Mucosa of gallbladder (tissue), 1 donor: ENCODE results near the gene MATR3. TPM values are rescaled to one million over a fixed set of nuclear protein-coding genes. Genes with fewer than 3 reads are reported as not detected.
"Not testable (repeated sequence)": the region's sequence is repeated elsewhere in the genome, so short reads cannot be mapped to it uniquely, and the experiment has no call there.

Source experiments
- DNase-seq: peaks from one replicate; pipeline ENCODE4 v3.0.0-alpha.2; 2020; ENCODE audit warnings: low spot score
- total RNA-seq: library from RNA; stranded (reverse); gene quantifications from one replicate; pipeline ENCODE4 v1.2.1, GENCODE V29; 2021
- donor health status: DM: no; HTN: no; CAD: no.

MATR3 gene, protein sequence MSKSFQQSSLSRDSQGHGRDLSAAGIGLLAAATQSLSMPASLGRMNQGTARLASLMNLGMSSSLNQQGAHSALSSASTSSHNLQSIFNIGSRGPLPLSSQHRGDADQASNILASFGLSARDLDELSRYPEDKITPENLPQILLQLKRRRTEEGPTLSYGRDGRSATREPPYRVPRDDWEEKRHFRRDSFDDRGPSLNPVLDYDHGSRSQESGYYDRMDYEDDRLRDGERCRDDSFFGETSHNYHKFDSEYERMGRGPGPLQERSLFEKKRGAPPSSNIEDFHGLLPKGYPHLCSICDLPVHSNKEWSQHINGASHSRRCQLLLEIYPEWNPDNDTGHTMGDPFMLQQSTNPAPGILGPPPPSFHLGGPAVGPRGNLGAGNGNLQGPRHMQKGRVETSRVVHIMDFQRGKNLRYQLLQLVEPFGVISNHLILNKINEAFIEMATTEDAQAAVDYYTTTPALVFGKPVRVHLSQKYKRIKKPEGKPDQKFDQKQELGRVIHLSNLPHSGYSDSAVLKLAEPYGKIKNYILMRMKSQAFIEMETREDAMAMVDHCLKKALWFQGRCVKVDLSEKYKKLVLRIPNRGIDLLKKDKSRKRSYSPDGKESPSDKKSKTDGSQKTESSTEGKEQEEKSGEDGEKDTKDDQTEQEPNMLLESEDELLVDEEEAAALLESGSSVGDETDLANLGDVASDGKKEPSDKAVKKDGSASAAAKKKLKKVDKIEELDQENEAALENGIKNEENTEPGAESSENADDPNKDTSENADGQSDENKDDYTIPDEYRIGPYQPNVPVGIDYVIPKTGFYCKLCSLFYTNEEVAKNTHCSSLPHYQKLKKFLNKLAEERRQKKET
- 161 TPM for total RNA-seq

GRCh38 chr5:139293507-139294373, at the start of gene MATR3:
Gene MATR3, plus strand, starts transcription at chr5:139293740. Its CDS starts 13,676 bp downstream, at chr5:139307416.
- DNase-seq = peak; percentile 97

GRCh38 chr5:139245637-139246339, 47.8 kb upstream of the MATR3 start:
- no peak for DNase-seq

- DNase-seq = no peak
Observed at GRCh38 chr5:139246394-139246793, 47.1 kb upstream of the MATR3 start.

DNA sequence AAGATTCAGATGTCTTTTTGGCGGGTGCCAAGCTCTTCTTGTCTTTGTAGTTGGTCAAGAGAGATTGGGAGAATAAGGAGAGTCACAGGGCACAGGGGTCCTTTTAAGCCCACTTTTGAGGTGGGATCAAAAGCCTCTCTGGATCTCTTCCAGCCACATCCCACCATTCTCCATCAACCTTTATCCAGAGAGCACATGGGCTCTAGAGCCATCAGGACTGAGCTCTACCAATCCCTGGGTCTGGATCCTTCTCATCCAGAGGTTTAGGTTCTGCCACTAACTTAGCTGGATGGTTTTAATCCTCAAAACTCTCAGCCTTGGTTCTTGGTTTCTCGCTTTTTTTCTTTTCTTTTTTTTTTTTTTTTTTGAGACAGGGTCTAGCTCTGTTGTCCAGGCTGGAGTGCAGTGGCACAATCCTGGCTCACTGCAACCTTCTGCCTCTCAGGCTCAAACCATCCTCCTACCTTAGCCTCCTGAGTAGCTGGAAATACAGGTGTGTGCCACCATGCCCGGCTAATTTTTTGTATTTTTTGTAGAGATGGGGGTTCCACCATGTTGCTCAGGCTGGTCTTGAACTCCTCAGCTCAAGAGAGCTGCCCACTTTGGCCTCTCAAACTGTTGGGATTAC, 44.6 kb upstream of the MATR3 start:
- no peak for DNase-seq

DNA sequence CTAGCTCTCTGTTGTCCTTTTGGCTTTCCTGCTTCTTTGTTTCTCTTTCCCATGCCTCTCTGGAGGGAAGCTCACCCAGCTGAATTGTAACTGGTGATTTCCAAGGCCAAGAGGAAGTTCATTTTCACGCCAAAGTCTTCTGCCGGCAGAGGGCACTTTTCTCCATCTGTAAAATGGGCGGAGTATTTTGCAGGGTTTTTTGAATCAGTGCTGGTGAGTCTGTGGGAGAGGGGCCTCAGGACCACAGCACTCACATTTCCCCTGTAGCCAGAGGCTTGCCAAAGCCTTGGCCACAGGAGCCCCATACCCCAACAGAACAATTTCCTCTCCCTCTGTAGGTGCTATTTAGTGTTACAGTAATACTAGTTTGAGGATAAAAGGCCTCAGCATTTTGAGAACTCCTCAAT, 42.3 kb upstream of the MATR3 start:
- no peak for DNase-seq

DNA sequence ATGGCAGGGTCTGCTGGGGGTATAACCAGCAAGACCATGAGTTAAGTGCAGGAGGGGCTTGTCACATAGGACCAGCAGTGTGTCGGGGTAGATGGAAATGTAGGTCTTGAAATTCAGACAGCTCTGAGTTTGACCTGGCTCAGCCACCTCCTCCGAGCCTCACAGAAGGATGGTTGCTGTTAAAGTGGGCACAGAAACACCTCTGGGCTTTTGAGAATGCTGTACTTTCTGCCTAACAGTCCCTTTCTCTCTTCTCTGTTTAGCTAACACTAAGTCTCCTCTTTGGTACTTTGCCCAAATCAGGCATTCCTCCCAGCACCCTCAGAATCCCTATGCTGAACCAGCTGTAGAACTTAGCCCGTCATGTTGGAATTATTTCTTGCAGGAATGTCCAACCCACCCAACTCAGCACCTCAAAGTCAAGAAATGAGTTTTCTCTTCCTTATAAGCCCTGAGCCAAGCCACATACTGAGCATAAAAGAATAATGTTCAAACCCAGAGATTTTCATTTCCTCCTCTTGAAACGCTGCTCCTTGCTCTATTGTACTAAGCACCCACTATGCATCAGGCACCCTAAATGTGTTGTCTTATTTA, 41.7 kb upstream of the MATR3 start:
- DNase-seq = no peak

DNA sequence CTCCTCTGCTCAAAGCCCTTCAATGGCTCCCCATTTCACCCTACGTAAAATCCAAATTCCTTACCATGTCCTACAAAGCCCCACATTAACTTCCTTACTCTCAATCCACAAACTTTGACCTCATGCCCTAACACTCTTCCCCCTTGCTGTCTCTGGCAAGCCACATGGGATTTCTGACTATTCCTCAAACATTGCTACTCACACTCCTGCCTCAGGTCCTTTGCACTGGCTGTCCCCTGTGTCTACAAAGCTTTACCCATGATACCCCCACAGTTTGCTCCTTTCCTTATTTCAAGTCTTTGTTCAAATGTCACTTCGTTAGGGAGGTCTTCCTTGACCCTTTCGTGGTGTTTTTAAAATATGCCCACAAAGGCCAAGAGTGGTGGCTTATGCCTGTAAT, 40.4 kb upstream of the MATR3 start:
- DNase-seq = no peak

GRCh38 chr5:139256820-139257219, 36.7 kb upstream of the MATR3 start:
- no peak for DNase-seq

DNA sequence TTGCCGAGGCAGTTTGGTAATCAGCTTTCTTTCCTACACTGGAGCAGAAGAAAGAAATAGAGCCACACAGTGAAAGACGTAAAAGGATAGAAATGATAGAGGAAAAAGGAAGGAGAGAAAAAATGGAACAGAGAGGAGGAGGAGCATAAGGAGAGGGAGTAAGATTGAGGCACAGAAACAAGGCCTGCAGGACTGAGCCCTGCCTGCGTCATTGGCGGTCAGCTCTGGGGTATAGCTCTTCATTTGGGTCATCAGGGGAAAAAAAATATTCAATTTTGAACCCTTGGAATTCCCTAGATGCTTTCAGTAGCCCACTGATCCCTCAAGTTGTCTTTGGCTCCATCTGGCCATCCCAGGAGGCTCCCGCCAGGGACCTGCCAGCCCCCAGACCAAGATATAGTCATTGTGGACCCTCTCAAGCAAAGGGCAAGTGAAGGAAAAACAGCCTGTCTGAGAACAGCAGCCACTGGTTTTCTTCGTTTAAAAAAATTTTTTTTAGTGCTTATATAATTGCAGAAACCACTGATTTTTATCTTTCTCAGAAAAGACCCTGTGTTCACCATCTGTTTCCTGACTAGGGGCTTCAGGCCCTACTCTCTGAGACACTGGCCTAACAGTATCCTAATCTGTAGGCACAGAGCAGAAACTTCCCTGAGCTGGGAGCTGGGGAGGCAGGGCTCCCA, 31.3 kb upstream of the MATR3 start:
- no peak for DNase-seq

GRCh38 chr5:139262742-139263445, 30.6 kb upstream of the MATR3 start:
- DNase-seq = peak; percentile 87

- DNase-seq = no peak
Observed at GRCh38 chr5:139263536-139263935, 30.0 kb upstream of the MATR3 start.

GRCh38 chr5:139263946-139264345, 29.6 kb upstream of the MATR3 start:
- no peak for DNase-seq

DNA sequence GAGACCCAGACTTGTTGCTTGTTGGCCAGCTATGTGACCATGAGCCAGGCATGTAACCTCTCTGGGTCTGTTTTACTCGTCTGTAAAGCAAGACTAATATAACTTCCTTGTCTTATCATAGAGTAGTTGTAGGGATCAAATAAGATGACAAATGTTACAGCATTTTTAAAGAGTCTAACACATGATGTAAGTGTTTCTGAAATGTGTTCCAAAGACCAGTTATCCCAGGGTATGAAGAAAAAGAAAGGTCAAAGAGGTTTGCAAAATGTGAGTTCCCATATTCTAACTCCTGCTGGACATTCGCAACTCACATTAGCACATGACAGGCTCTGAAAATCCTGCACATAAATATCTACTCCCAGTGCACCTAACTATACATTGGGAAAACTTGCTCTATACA, 28.5 kb upstream of the MATR3 start:
- no peak for DNase-seq

- no peak for DNase-seq
Observed at GRCh38 chr5:139266236-139266635, 27.3 kb upstream of the MATR3 start.

- DNase-seq = no peak
Observed at GRCh38 chr5:139267481-139267880, 26.1 kb upstream of the MATR3 start.

DNA sequence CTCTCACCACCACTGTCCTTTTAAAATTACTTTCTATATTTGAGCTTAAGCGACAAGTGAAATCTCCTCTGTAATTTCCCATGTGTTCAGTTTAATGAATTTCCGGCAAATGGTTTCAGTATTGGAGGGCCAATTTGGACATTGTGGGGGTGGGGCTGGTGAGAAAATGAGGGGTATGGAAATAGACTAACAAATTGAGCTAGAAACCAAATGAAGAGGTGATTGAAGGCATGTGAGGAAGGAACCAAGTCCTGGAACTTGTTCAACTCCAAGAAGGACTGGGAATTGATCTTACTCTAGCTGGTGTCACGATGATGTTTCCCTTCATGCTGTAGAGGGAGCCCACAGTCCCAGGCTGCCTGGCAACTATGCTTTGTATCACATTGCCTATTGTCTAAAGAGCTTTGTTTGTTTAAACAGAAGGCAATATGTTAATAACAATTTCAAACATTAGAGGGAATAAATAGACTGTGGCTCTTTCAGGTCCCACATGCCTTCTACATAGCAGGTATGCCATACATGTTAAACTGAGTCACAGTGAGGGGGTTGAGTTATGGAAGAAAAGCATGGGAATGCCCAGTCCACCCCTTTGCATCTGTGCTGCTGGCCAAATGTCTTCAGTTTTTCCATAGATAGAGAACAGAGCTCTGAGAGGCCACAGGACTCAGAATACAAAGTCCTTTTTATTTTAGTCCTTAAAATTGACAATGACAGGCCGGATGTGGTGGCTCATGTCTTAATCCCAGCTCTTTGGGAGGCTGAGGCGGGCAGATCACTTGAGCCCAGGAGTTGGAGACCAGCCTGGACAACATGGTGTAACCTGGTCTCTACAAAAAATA, 25.0 kb upstream of the MATR3 start:
- DNase-seq = no peak

DNA sequence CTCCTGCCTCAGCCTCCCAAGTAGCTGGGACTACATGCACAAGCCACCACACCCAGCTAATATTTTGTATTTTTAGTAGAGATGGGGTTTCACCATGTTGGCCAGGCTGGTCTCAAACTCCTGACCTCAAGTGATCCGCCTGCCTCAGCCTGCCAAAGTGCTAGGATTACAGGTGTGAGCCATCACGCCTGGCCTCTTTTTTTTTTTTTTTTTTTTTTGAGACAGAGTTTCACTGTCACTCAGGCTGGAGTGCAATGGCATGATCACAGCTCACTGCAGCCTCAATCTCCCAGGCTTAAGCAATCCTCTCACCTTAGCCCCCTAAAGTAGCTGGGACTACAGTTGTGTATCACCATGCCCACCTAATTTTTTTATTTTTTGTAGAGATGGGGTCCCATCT, 22.8 kb upstream of the MATR3 start:
- not testable (repeated sequence) for DNase-seq
